ENCODE results near the gene LNPEP.

- TF ChIP-seq CTCF (IDR thresholded peaks at IDR 0.05; ENCODE audit: low read depth, low read length, missing input control) (no peak), JUND (IDR thresholded peaks at IDR 0.05) (no peak), SP1 (IDR thresholded peaks at IDR 0.05) (peak; percentile 57), REST (IDR thresholded peaks at IDR 0.05) (no peak)
Observed at GRCh38 chr5:96934708-96935558, 947 bp upstream of the LNPEP start.

Data from liver (tissue), 3 donors.